Activated CD8-positive, alpha-beta T cell treated with anti-CD3 and anti-CD28 coated beads, Interleukin-2, amount 10 ng/mL, durations not matched to agents 7 days and 5 days (primary cell): Measurements from ENCODE around the gene ARFGAP1. TPM values are rescaled to one million over a fixed set of nuclear protein-coding genes. Genes with fewer than 3 reads are reported as not detected.

Source experiments
- microRNA-seq: library from miRNA; unstranded; fragments of <30 nt; microRNA quantifications from one replicate; pipeline ENCODE4 v1.2.0, GENCODE V29; 2022
- total RNA-seq, 2 experiments: library from RNA; stranded (reverse); gene quantifications; one replicate each; pipeline ENCODE4 v1.2.3, GENCODE V29; 2021

Gene ARFGAP1
- total RNA-seq, 2 experiments from 2014 or later: 68.7 to 75.6 TPM

Small RNA genes within 50 kb of the gene (microRNA-seq; reads per million reads assigned to microRNA genes)
- gene MIR3196 (not detected), gene MIR4326 (15.5 reads per million, percentile 31 among the genes with 10 or more reads in this experiment)

Other genes with a start within 250 kb of the ARFGAP1 start
- gene YTHDF1, start 56.7 kb upstream of the ARFGAP1 start, total RNA-seq: 10 to 100 TPM; 36.2 to 38.7 TPM
- under 1 TPM; 0.37 to 0.74 TPM for gene BIRC7, start 36.9 kb upstream of the ARFGAP1 start, total RNA-seq
- not detected for gene NKAIN4, start 18.4 kb upstream of the ARFGAP1 start, total RNA-seq
- not detected for gene COL20A1, start 20.4 kb downstream of the ARFGAP1 start, total RNA-seq
- gene CHRNA4, start 88.5 kb downstream of the ARFGAP1 start, total RNA-seq: not detected
- gene KCNQ2, start 199.8 kb downstream of the ARFGAP1 start, total RNA-seq: not detected
- gene EEF1A2, start 226.3 kb downstream of the ARFGAP1 start, total RNA-seq: not detected
- gene PPDPF, start 248.0 kb downstream of the ARFGAP1 start, total RNA-seq: 100 to 1,000 TPM; 292 to 296 TPM